ENCODE results near the gene IPCEF1. TPM values are rescaled to one million over a fixed set of nuclear protein-coding genes. Genes with fewer than 3 reads are reported as not detected.

Gene IPCEF1
- total RNA-seq: 10 to 100 TPM; 26.2 to 27.3 TPM

DNA sequence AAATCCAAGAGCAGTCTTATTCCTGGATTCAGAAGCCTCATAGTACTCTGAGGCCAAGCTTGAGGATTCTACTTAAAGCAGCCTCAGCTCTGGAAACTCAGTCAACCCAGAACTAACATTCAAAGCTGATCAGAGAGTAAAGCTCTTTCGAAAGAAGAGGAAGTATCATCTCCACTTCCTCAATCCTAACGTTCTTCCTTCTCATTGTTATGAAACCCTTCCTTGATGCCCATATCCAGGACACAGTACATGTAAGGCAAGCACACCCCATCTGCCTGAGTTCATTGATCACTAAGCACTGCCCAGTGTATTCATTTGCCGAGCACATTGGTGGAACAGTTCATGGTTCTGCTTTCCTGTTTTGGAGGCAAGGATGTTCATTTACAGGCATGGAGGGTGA, at the start of gene IPCEF1:
IPCEF1 (minus strand) TSS at position 114 of the 400 bp plus-strand sequence. CDS start 90,856 bp downstream, outside the sequence.
- ChIA-PET POLR2A (no interaction called here), CTCF (interaction anchor here (0.9 kb wide), 1 partner anchor 319 kb away, joined by 3 read pairs; no protein-coding TSS in a partner anchor)
- no peak for DNase-seq
- Mint-ChIP-seq H3K9me3 (peaks cover 5% of the 10 kb centered on the region), H3K4me3 (no peak within 1 kb of the TSS), H3K4me1 (peaks cover 23% of the 10 kb centered on the region), H3K27me3 (peaks cover 27% of the 10 kb centered on the region), H3K36me3 (ENCODE audit: low read depth) (no peaks in the 10 kb centered on the region), H3K27ac (no peak within 1 kb of the TSS)

DNA sequence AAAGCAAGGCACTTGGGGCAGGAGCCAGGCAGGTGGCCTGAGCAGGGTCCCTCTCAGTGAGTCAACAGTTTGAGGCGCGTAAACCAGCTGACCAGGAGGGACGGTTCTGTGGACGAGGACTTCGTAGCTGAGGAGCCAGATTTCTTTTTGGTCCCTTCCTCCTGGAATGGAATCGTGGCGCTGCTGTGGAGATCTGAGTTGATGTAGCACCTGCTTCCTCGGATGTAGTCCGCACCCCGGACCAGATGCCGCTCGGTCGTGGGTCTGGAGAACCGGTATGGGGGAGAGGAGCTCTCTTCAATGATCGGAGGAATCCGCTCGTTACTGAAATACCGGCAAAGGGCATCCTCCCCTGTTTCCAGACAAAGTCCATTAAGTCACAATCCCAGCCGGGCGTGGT, 49.7 kb upstream of the IPCEF1 start:
- no peaks in the 10 kb centered on the region for H3K9me3 Mint-ChIP-seq
- H3K27me3 Mint-ChIP-seq: no peaks in the 10 kb centered on the region
- POLR2A ChIA-PET: no interaction called here
- no peak for DNase-seq
- H3K36me3 Mint-ChIP-seq (ENCODE audit: low read depth): no peaks in the 10 kb centered on the region
- H3K27ac Mint-ChIP-seq: no peak overlapping the region
- H3K4me3 Mint-ChIP-seq: no peak overlapping the region
- peaks cover 6% of the 10 kb centered on the region for H3K4me1 Mint-ChIP-seq
- CTCF ChIA-PET: no interaction called here

DNA sequence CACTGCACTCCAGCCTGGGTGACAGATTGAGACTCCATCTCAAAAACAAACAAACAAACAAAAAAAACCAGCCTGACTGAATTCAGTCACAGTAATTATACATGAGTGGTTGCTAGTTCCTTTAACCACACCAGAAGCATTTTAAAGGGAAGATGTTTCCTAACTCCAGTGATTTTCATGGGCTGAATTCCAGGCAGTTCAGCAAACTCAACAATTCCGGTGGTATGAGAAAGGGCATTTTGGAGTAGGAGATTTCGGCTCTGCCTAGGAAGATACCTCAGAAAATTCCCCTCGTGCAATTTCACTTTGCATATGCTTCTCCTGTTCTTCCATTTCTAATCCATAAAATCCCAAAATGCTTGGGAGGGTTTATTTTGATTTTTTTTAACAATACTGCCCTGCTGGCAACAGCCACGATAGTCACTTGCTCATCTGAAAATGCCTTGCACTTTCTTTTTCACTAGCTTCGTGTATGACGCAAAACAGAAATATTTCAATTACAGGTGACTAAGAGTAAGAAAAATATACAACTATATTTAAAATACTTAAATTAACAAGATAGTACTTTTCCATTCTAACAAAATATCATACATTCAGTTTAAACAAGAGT, 48.3 kb upstream of the IPCEF1 start:
- Mint-ChIP-seq H3K4me3 (no peak overlapping the region), H3K27me3 (no peaks in the 10 kb centered on the region)
- POLR2A ChIA-PET: no interaction called here

GRCh38 chr6:154403788-154404187, 47.2 kb upstream of the IPCEF1 start:
- CTCF ChIA-PET: no interaction called here
- H3K27ac Mint-ChIP-seq: no peak overlapping the region
- POLR2A ChIA-PET: no interaction called here
- no peaks in the 10 kb centered on the region for H3K9me3 Mint-ChIP-seq
- H3K4me3 Mint-ChIP-seq: no peak overlapping the region
- DNase-seq: no peak
- peaks cover 4% of the 10 kb centered on the region for H3K4me1 Mint-ChIP-seq
- no peaks in the 10 kb centered on the region for H3K27me3 Mint-ChIP-seq
- no peaks in the 10 kb centered on the region for H3K36me3 Mint-ChIP-seq (ENCODE audit: low read depth)

More for the DNA sequence above, 48.3 kb upstream of the IPCEF1 start:
- Mint-ChIP-seq H3K4me1 (peaks cover 4% of the 10 kb centered on the region), H3K9me3 (no peaks in the 10 kb centered on the region), H3K27ac (no peak overlapping the region), H3K36me3 (ENCODE audit: low read depth) (no peaks in the 10 kb centered on the region)
- CTCF ChIA-PET: no interaction called here
- DNase-seq: no peak

- no peaks in the 10 kb centered on the region for H3K27me3 Mint-ChIP-seq
Measured at GRCh38 chr6:154402081-154402780, 45.6 kb upstream of the IPCEF1 start.

GRCh38 chr6:154399097-154399496, 42.5 kb upstream of the IPCEF1 start:
- ChIA-PET POLR2A (no interaction called here), CTCF (interaction anchor here (0.6 kb wide), 1 partner anchor 74 kb away, joined by 5 read pairs; no protein-coding TSS in a partner anchor)
- H3K27me3 Mint-ChIP-seq: peaks cover 3% of the 10 kb centered on the region
- no peaks in the 10 kb centered on the region for H3K36me3 Mint-ChIP-seq (ENCODE audit: low read depth)
- DNase-seq: no peak
- no peaks in the 10 kb centered on the region for H3K9me3 Mint-ChIP-seq
- no peak overlapping the region for H3K27ac Mint-ChIP-seq
- H3K4me1 Mint-ChIP-seq: peaks cover 4% of the 10 kb centered on the region
- no peak overlapping the region for H3K4me3 Mint-ChIP-seq

More at GRCh38 chr6:154402081-154402780, 45.6 kb upstream of the IPCEF1 start:
- H3K4me1 Mint-ChIP-seq: peaks cover 4% of the 10 kb centered on the region
- no peaks in the 10 kb centered on the region for H3K36me3 Mint-ChIP-seq (ENCODE audit: low read depth)
- CTCF ChIA-PET: no interaction called here
- no peak overlapping the region for H3K27ac Mint-ChIP-seq
- H3K9me3 Mint-ChIP-seq: no peaks in the 10 kb centered on the region
- POLR2A ChIA-PET: no interaction called here
- no peak overlapping the region for H3K4me3 Mint-ChIP-seq
- DNase-seq: no peak

DNA sequence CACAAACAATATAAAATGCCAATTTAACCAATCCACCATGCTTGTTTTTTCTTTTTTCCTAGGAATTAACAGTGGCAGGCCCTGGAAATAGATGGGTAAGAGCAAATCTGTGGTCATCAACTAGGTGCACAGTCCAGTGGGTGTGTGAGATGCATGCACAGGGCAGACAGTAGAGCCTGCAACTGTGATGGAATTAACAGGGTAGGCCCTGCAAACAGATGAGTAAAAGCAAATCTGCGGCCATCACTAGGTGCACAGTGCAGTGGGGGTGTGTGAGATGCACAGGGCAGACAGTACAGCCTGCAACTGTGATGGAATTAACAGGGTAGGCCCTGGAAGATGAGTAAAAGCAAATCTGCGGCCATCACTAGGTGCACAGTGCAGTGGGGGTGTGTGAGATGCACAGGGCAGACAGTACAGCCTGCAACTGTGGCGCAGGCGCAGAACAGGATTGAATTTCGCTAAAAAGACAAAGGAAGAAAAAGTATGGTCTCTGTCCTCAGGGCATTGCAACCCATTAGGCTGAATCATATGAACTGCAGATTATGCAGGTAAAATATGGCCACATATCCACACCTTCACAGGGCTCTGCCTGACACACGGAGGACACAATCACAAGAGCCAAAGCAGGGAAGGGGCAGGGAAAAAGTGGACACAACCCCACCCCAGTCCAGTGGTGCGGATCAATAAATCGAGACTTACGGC, 41.0 kb upstream of the IPCEF1 start:
- DNase-seq: no peak
- POLR2A ChIA-PET: no interaction called here
- Mint-ChIP-seq H3K4me3 (no peak overlapping the region), H3K36me3 (ENCODE audit: low read depth) (no peaks in the 10 kb centered on the region), H3K27me3 (peaks cover 3% of the 10 kb centered on the region), H3K9me3 (no peaks in the 10 kb centered on the region), H3K27ac (no peak overlapping the region), H3K4me1 (no peaks in the 10 kb centered on the region)
- CTCF ChIA-PET: no interaction called here

- Mint-ChIP-seq H3K36me3 (ENCODE audit: low read depth) (no peaks in the 10 kb centered on the region), H3K9me3 (peaks cover 2% of the 10 kb centered on the region), H3K27ac (no peak overlapping the region), H3K27me3 (peaks cover 3% of the 10 kb centered on the region), H3K4me3 (no peak overlapping the region), H3K4me1 (no peaks in the 10 kb centered on the region)
- ChIA-PET CTCF (no interaction called here), POLR2A (no interaction called here)
- DNase-seq: no peak
Measured at GRCh38 chr6:154395878-154396277, 39.3 kb upstream of the IPCEF1 start.

GRCh38 chr6:154395316-154395715, 38.7 kb upstream of the IPCEF1 start:
- H3K27me3 Mint-ChIP-seq: peaks cover 3% of the 10 kb centered on the region
- no peaks in the 10 kb centered on the region for H3K36me3 Mint-ChIP-seq (ENCODE audit: low read depth)
- H3K9me3 Mint-ChIP-seq: peaks cover 2% of the 10 kb centered on the region
- DNase-seq: no peak
- ChIA-PET POLR2A (no interaction called here), CTCF (no interaction called here)
- H3K27ac Mint-ChIP-seq: no peak overlapping the region
- no peak overlapping the region for H3K4me3 Mint-ChIP-seq
- H3K4me1 Mint-ChIP-seq: no peaks in the 10 kb centered on the region

DNA sequence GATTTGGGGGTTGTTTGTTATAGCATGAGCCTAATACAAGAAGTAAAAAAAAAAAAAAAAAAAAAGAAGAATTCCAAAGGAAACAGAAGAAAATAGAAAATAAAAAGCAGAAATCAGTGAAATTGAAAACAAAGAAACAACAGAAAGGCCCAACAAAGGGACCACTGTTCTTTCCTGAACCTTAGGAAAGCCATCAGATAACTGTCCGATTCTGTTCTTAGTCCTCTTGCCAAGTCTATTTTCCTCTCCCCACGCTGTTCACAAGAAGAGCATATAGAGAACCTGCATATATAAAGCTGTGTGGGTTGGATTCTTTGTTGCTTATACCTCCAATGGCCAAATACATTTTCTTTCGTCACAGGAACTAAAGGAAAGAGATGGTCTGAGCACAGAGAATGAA, 38.0 kb upstream of the IPCEF1 start:
- no peak for DNase-seq
- Mint-ChIP-seq H3K27ac (no peak overlapping the region), H3K4me1 (no peaks in the 10 kb centered on the region), H3K36me3 (ENCODE audit: low read depth) (no peaks in the 10 kb centered on the region), H3K27me3 (peaks cover 3% of the 10 kb centered on the region), H3K9me3 (peaks cover 2% of the 10 kb centered on the region), H3K4me3 (no peak overlapping the region)
- CTCF ChIA-PET: no interaction called here
- POLR2A ChIA-PET: no interaction called here

GRCh38 chr6:154390034-154390433, 33.4 kb upstream of the IPCEF1 start:
- Mint-ChIP-seq H3K36me3 (ENCODE audit: low read depth) (no peaks in the 10 kb centered on the region), H3K4me3 (no peak overlapping the region), H3K9me3 (peaks cover 2% of the 10 kb centered on the region), H3K4me1 (no peaks in the 10 kb centered on the region), H3K27ac (no peak overlapping the region), H3K27me3 (peaks cover 5% of the 10 kb centered on the region)
- POLR2A ChIA-PET: no interaction called here
- CTCF ChIA-PET: interaction anchor here (0.6 kb wide), 1 partner anchor 17 kb away, joined by 3 read pairs; no protein-coding TSS in a partner anchor
- DNase-seq: no peak

DNA sequence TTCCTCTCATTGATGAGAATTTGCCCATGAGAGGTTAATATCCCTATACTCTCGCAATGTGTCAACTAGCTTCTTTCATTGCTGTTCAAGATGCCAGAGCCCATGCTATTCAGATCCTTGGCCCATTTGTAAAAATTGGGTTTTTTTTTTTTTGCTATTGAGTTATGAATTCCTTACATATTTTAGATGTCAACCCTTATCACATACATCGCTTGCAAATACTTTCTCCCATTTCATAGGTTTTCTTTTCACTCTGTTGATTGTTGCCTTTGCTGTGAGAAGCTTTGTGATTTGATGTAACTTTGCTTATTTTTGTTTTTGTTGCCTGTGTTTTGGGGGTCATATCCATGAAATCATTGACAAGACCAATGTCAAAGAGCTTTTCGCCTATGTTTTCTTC, 32.2 kb upstream of the IPCEF1 start:
- Mint-ChIP-seq H3K36me3 (ENCODE audit: low read depth) (no peaks in the 10 kb centered on the region), H3K4me3 (no peak overlapping the region), H3K27ac (no peak overlapping the region), H3K9me3 (peaks cover 2% of the 10 kb centered on the region), H3K27me3 (peaks cover 6% of the 10 kb centered on the region), H3K4me1 (no peaks in the 10 kb centered on the region)
- ChIA-PET POLR2A (no interaction called here), CTCF (no interaction called here)
- DNase-seq: no peak

- H3K27ac Mint-ChIP-seq: no peak overlapping the region
- H3K36me3 Mint-ChIP-seq (ENCODE audit: low read depth): no peaks in the 10 kb centered on the region
- POLR2A ChIA-PET: no interaction called here
- CTCF ChIA-PET: interaction anchor here (0.6 kb wide), 1 partner anchor 21 kb away, joined by 5 read pairs; no protein-coding TSS in a partner anchor
- peaks cover 6% of the 10 kb centered on the region for H3K27me3 Mint-ChIP-seq
- H3K4me3 Mint-ChIP-seq: no peak overlapping the region
- peaks cover 2% of the 10 kb centered on the region for H3K9me3 Mint-ChIP-seq
- no peaks in the 10 kb centered on the region for H3K4me1 Mint-ChIP-seq
- DNase-seq: no peak
Measured at GRCh38 chr6:154386848-154387717, 30.5 kb upstream of the IPCEF1 start.

Measured in activated CD4-positive, alpha-beta T cell treated with anti-CD3 and anti-CD28 coated beads, Interleukin-2, amount 10 ng/mL, durations not matched to agents 7 days and 5 days (primary cell).